ENCODE measurements around the gene EPHB2. TPM values are rescaled to one million over a fixed set of nuclear protein-coding genes. Genes with fewer than 3 reads are reported as not detected.

EPHB2 gene
- total and polyA plus RNA-seq, 2 donors (not counting 1 experiment from before 2014, with no cell fraction given): 0.07 to 0.39 TPM

DNA sequence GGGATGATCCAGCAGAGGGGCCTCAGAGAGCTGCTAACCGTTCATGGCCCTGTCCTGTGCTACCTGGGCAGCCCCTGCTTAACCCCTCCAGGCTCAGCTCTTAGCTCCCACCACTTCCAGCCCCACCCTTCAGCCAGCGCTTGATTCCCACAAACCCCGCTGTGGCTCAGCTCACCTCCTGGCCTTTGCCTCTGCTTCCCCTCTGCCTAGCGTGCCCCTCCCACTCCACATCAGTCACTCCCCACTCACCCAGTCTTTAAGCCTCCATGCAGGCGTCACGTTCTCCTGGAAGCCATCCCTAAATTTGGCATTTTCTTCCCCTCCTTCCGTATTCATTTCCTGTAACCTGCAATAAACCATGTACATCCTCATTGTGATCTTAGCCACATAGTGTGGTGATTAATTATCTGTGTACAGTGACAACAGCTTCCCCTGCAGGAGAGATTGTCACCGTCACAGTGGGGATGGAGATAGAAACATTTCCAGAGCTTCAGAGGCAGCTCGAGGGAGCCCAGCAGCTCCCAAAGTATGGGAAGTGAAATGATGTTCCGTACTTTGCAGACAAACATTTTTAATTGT lies 65.5 kb downstream of the EPHB2 start:
- ChIA-PET POLR2A (no interaction called here), CTCF (no interaction called here)
- WGBS (ENCODE audit: insufficient coverage): 28% methylated on average over 9 of the region's 10 CpGs
- no peaks in the 10 kb centered on the region for H3K9me3 ChIP-seq (ENCODE audit: control extremely low read depth in 1 of 3, control insufficient read depth in 2 of 3, insufficient read depth in 1 of 3, low read length in 2 of 3)
- no peaks in the 10 kb centered on the region for H3K79me2 ChIP-seq (ENCODE audit: control insufficient read depth, insufficient read depth, low read length)
- no peak overlapping the region for H3K4me2 ChIP-seq (replicated peaks; ENCODE audit: low read depth, low read length, poor library complexity, severe bottlenecking)
- H3K27ac ChIP-seq (ENCODE audit: low read length in 2 of 2): no peak overlapping the region
- H3K27me3 ChIP-seq (replicated peaks in 1 of 4; ENCODE audit: control extremely low read depth in 1 of 4, control insufficient read depth in 3 of 4, insufficient read depth in 4 of 4, low read length in 3 of 4): peaks cover 0 to 4% (median 0%) of the 10 kb centered on the region in 4 experiments
- H3K9ac ChIP-seq (ENCODE audit: low read length): no peak overlapping the region
- no peak for DNase-seq
- no peak overlapping the region for H3K4me3 ChIP-seq (ENCODE audit: control extremely low read depth in 1 of 5, extremely low read depth in 1 of 5, insufficient read depth in 1 of 5, low read depth in 2 of 5, low read length in 4 of 5)
- intact Hi-C loops (cut with micrococcal nuclease): no loop called here
- no peaks in the 10 kb centered on the region for H3K4me1 ChIP-seq (ENCODE audit: control insufficient read depth in 2 of 2, insufficient read depth in 2 of 2, low read length in 2 of 2)
- H3K4me1 Mint-ChIP-seq: no peaks in the 10 kb centered on the region
- ATAC-seq (ENCODE audit: low read depth): no peak
- no peaks in the 10 kb centered on the region for H3K9me3 Mint-ChIP-seq (ENCODE audit: insufficient read depth)
- peaks cover 29% of the 10 kb centered on the region for H3K27me3 Mint-ChIP-seq
- no peaks in the 10 kb centered on the region for H3K36me3 ChIP-seq (replicated peaks in 1 of 2; ENCODE audit: control extremely low read depth in 1 of 2, control insufficient read depth in 1 of 2, extremely low read depth in 1 of 2, insufficient read depth in 2 of 2, low read length in 1 of 2)
- no peaks in the 10 kb centered on the region for H4K20me1 ChIP-seq (ENCODE audit: control insufficient read depth, insufficient read depth, low read length, poor library complexity, severe bottlenecking)
- H3K4me3 Mint-ChIP-seq: no peak overlapping the region
- H3K27ac Mint-ChIP-seq: no peak overlapping the region
- H2AFZ ChIP-seq (ENCODE audit: insufficient read depth, low read depth, low read length, poor library complexity, severe bottlenecking): no peak overlapping the region
- no peak for TF ChIP-seq EZH2 (IDR thresholded peaks at IDR 0.05; ENCODE audit: borderline replicate concordance, insufficient read depth, low read depth, low read length, poor library complexity, severe bottlenecking)
- TF ChIP-seq, protein P1, sequence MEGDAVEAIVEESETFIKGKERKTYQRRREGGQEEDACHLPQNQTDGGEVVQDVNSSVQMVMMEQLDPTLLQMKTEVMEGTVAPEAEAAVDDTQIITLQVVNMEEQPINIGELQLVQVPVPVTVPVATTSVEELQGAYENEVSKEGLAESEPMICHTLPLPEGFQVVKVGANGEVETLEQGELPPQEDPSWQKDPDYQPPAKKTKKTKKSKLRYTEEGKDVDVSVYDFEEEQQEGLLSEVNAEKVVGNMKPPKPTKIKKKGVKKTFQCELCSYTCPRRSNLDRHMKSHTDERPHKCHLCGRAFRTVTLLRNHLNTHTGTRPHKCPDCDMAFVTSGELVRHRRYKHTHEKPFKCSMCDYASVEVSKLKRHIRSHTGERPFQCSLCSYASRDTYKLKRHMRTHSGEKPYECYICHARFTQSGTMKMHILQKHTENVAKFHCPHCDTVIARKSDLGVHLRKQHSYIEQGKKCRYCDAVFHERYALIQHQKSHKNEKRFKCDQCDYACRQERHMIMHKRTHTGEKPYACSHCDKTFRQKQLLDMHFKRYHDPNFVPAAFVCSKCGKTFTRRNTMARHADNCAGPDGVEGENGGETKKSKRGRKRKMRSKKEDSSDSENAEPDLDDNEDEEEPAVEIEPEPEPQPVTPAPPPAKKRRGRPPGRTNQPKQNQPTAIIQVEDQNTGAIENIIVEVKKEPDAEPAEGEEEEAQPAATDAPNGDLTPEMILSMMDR (IDR thresholded peaks at IDR 0.05): no peak

DNA sequence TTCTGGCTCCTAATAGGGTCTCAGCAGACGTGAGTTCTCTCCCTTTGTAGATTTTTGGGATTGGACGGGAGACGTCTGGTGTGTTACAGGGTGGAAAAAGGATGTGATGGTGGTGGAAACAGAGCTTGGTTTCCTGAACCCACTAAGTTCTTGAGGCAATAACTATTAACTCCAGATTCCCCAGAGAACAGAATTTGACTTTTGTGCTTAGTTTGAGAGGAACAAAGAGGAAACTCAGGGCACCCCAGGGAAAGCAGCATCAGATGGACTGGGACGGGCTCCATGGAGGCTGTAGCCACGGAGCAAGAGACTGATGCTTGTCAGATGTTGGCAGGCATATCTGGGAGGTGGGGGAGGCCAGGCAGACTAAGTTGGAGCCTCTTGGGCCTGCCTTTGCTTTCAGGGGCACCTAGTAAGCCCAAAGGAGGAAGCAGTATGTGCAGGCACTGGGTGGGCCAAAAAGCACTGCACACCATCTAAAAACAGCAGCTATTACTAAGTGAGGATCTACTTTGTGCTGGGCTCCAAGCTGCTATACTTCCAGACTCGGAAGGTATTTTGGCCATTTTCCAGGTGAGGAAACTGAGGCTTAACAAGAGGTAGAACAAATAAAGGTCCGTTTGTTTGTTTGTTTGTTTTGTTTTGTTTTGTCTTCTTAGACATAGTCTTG lies 66.9 kb downstream of the EPHB2 start:
- H3K36me3 ChIP-seq (replicated peaks in 1 of 2; ENCODE audit: control extremely low read depth in 1 of 2, control insufficient read depth in 1 of 2, extremely low read depth in 1 of 2, insufficient read depth in 2 of 2, low read length in 1 of 2): no peaks in the 10 kb centered on the region
- Mint-ChIP-seq H3K4me3 (no peak overlapping the region), H3K27ac (no peak overlapping the region), H3K9me3 (ENCODE audit: insufficient read depth) (no peaks in the 10 kb centered on the region), H3K27me3 (peaks cover 36% of the 10 kb centered on the region), H3K4me1 (no peaks in the 10 kb centered on the region)
- H3K4me2 ChIP-seq (replicated peaks; ENCODE audit: low read depth, low read length, poor library complexity, severe bottlenecking): no peak overlapping the region
- H4K20me1 ChIP-seq (ENCODE audit: control insufficient read depth, insufficient read depth, low read length, poor library complexity, severe bottlenecking): no peaks in the 10 kb centered on the region
- CTCF ChIA-PET: no interaction called here
- H3K4me1 ChIP-seq (ENCODE audit: control insufficient read depth in 2 of 2, insufficient read depth in 2 of 2, low read length in 2 of 2): no peaks in the 10 kb centered on the region
- no peak overlapping the region for H3K4me3 ChIP-seq (ENCODE audit: control extremely low read depth in 1 of 5, extremely low read depth in 1 of 5, insufficient read depth in 1 of 5, low read depth in 2 of 5, low read length in 4 of 5)
- H2AFZ ChIP-seq (ENCODE audit: insufficient read depth, low read depth, low read length, poor library complexity, severe bottlenecking): no peak overlapping the region
- no peak overlapping the region for H3K9ac ChIP-seq (ENCODE audit: low read length)
- ATAC-seq (ENCODE audit: low read depth) (no peak), DNase-seq (no peak)
- WGBS (ENCODE audit: insufficient coverage): 63% methylated on average over 5 of the region's 7 CpGs
- H3K9me3 ChIP-seq (ENCODE audit: control extremely low read depth in 1 of 3, control insufficient read depth in 2 of 3, insufficient read depth in 1 of 3, low read length in 2 of 3): no peaks in the 10 kb centered on the region
- H3K27me3 ChIP-seq (replicated peaks in 1 of 4; ENCODE audit: control extremely low read depth in 1 of 4, control insufficient read depth in 3 of 4, insufficient read depth in 4 of 4, low read length in 3 of 4): peaks cover 0 to 4% (median 0%) of the 10 kb centered on the region in 4 experiments
- TF ChIP-seq, protein P1 (IDR thresholded peaks at IDR 0.05): no peak
- TF ChIP-seq EZH2 (IDR thresholded peaks at IDR 0.05; ENCODE audit: borderline replicate concordance, insufficient read depth, low read depth, low read length, poor library complexity, severe bottlenecking): no peak
- intact Hi-C loops (cut with micrococcal nuclease): no loop called here
- H3K79me2 ChIP-seq (ENCODE audit: control insufficient read depth, insufficient read depth, low read length): no peaks in the 10 kb centered on the region
- H3K27ac ChIP-seq (ENCODE audit: low read length in 2 of 2): no peak overlapping the region
- POLR2A ChIA-PET: no interaction called here

Data from B cell (primary cell).